Endothelial cell of umbilical vein (primary cell): ENCODE data around the gene CCDC32. TPM values are rescaled to one million over a fixed set of nuclear protein-coding genes. Genes with fewer than 3 reads are reported as not detected.

Experiments
- BruUV-seq: library from RNA; stranded (reverse); fragments of 400-500 nt; replicated peaks from 2 replicates; lab custom pipeline; 2021; lab: Mats Ljungman, UMichigan
- CTCF ChIA-PET: fragments of 300-600, 350-600 bp; sonication (Branson Sonifier 250); formaldehyde crosslinking; loops from one replicate; lab custom pipeline; 2021; ENCODE audit warnings: antibody characterized with exemption, inconsistent platforms; lab: Charles Lee
- POLR2A ChIA-PET: fragments of 300-600, 350-600 bp; sonication (Branson Sonifier 250); formaldehyde crosslinking; loops from one replicate; lab custom pipeline; 2021; ENCODE audit warnings: antibody characterized with exemption, inconsistent platforms; lab: Charles Lee
- DNase-seq: peaks from one replicate; pipeline ENCODE4 v3.0.0-alpha.2; 2011; ENCODE audit warnings: low read depth, low spot score
- FAIRE-seq: peaks from 2 replicates; lab custom pipeline; 2011; peaks lifted over from hg19 to GRCh38; lab: Jason Lieb, UNC
- H2AFZ ChIP-seq: 2 replicates; pipeline ENCODE4 v1.6.0; 2012; ENCODE audit warnings: low read depth, low read length, control low read depth, inconsistent platforms
- H3K27ac ChIP-seq: 2 replicates; pipeline ENCODE4 v1.5.1; 2011; ENCODE audit warnings: low read depth, mild to moderate bottlenecking, control low read depth, low read length, moderate library complexity; ENCODE audit not compliant: insufficient read depth
- H3K27me3 ChIP-seq, 2 experiments: 2 replicates each; pipeline versions ENCODE4 v1.6.0 to v1.6.1; 2011; ENCODE audit warnings: low read length in 2 of 2, mixed read lengths in 1 of 2; ENCODE audit not compliant: control insufficient read depth in 2 of 2, insufficient read depth in 2 of 2
- H3K36me3 ChIP-seq, 2 experiments: 2 replicates in 1 of 2; 3 replicates in 1 of 2; pipeline ENCODE4 v1.5.1; 2011; ENCODE audit warnings: low read length in 2 of 2, mild to moderate bottlenecking in 1 of 2, moderate library complexity in 1 of 2; ENCODE audit not compliant: control insufficient read depth in 2 of 2, insufficient read depth in 2 of 2; ENCODE audit errors: extremely low read depth in 1 of 2
- H3K4me1 ChIP-seq: 3 replicates; pipeline ENCODE4 v1.5.1; 2011; ENCODE audit warnings: mild to moderate bottlenecking, low read length; ENCODE audit not compliant: control insufficient read depth, insufficient read depth; ENCODE audit errors: extremely low read depth
- H3K4me2 ChIP-seq: 2 replicates; pipeline ENCODE4 v1.6.1; 2011; ENCODE audit warnings: low read length, control low read depth, mixed read lengths; ENCODE audit not compliant: insufficient read depth
- H3K4me3 ChIP-seq, 3 experiments: fragments of 200-600 bp in 1 of 3; sonication (generic), shearing (Covaris generic) in 1 of 3; replicated peaks in 1 of 3; 2 replicates each; pipeline ENCODE4 v1.5.1; 2011 to 2016; ENCODE audit warnings: control low read depth in 3 of 3, low read length in 3 of 3, mild to moderate bottlenecking in 2 of 3, inconsistent platforms in 1 of 3, low read depth in 1 of 3, moderate library complexity in 1 of 3; ENCODE audit not compliant: insufficient read depth in 1 of 3
- H3K79me2 ChIP-seq: 2 replicates; pipeline ENCODE4 v1.6.0; 2012; ENCODE audit warnings: low read length, inconsistent platforms; ENCODE audit not compliant: control insufficient read depth, insufficient read depth
- H3K9ac ChIP-seq: replicated peaks from 2 replicates; pipeline ENCODE3; 2011; ENCODE audit warnings: low read length, control low read depth; ENCODE audit not compliant: insufficient read depth; ENCODE audit errors: extremely low read depth
- H3K9me1 ChIP-seq: replicated peaks from 3 replicates; pipeline ENCODE4 v1.6.0; 2011; ENCODE audit warnings: mild to moderate bottlenecking, low read length; ENCODE audit not compliant: control insufficient read depth, insufficient read depth; ENCODE audit errors: extremely low read depth
- H3K9me3 ChIP-seq: replicated peaks from 2 replicates; pipeline ENCODE4 v1.5.1; 2012; ENCODE audit warnings: low read length, inconsistent platforms; ENCODE audit not compliant: control insufficient read depth, insufficient read depth
- H4K20me1 ChIP-seq: replicated peaks from 2 replicates; pipeline ENCODE3; 2011; ENCODE audit warnings: mild to moderate bottlenecking, low read length; ENCODE audit not compliant: control insufficient read depth, insufficient read depth; ENCODE audit errors: extremely low read depth
- EZH2 ChIP-seq: IDR thresholded peaks from 2 replicates; pipeline ENCODE4 v1.6.1; 2012; ENCODE audit warnings: borderline replicate concordance, low read depth, mild to moderate bottlenecking, moderate library complexity, low read length, inconsistent platforms; ENCODE audit not compliant: severe bottlenecking
- FOS ChIP-seq: IDR thresholded peaks from 2 replicates; pipeline ENCODE4 v1.6.1; 2011; ENCODE audit warnings: mild to moderate bottlenecking, low read length, moderate library complexity, borderline replicate concordance; ENCODE audit not compliant: insufficient read depth
- GATA2 ChIP-seq: IDR thresholded peaks from 2 replicates; pipeline ENCODE4 v1.7.0; 2011; ENCODE audit warnings: low read depth, mild to moderate bottlenecking, moderate library complexity, mixed read lengths, low read length; ENCODE audit not compliant: insufficient read length, insufficient read depth
- JUN ChIP-seq: IDR thresholded peaks from 2 replicates; pipeline ENCODE4 v1.6.1; 2011; ENCODE audit warnings: borderline replicate concordance, low read depth; ENCODE audit not compliant: insufficient read length, insufficient read depth
- MYC ChIP-seq: IDR thresholded peaks from one replicate; pipeline ENCODE4 v1.6.1; 2011; ENCODE audit warnings: mild to moderate bottlenecking, low read depth, low read length
- POLR2A ChIP-seq: IDR thresholded peaks from 2 replicates; pipeline ENCODE4 v1.6.1; 2012; ENCODE audit warnings: low read depth, mild to moderate bottlenecking, control low read depth, low read length
- POLR2AphosphoS5 ChIP-seq: IDR thresholded peaks from 2 replicates; pipeline ENCODE4 v1.6.1; 2012; ENCODE audit warnings: low read depth, mild to moderate bottlenecking, control low read depth, low read length, moderate library complexity; ENCODE audit not compliant: insufficient read depth
- dilution Hi-C: fragments of 300-500 bp; cut with MboI; formaldehyde crosslinking; loops from one replicate; pipeline ENCODE4 v1.15.0; 2019; ENCODE audit warnings: low sequenced_read_pairs; ENCODE audit not compliant: extremely low pct_ligation_motif_present
- intact Hi-C: fragments of 100-400 bp; cut with micrococcal nuclease; formaldehyde crosslinking; loops from one replicate; pipeline ENCODE4 v1.10.0; 2022
- polyA plus RNA-seq, 4 experiments: library from polyadenylated mRNA; depleted of rRNA in 3 of 4; stranded (reverse) in 3 of 4; unstranded in 1 of 4; fragments of >200 nt; gene quantifications; 2 replicates each; pipeline versions ENCODE4 v1.2.1 to v1.2.3, GENCODE V29; 2011 to 2012; ENCODE audit warnings: missing spikeins in 1 of 4
- total RNA-seq: library from RNA; stranded (reverse); gene quantifications from 2 replicates; pipeline ENCODE4 v1.2.3, GENCODE V29; 2021
- TF ChIP-seq, protein P1 (sequence below), 2 donors: IDR thresholded peaks; 1 replicate in 1 of 2; 2 replicates in 1 of 2; pipeline ENCODE4 v1.5.1; 2011; ENCODE audit warnings: low read length in 2 of 2, mild to moderate bottlenecking in 2 of 2, moderate library complexity in 2 of 2, control low read depth in 1 of 2, inconsistent platforms in 1 of 2, low read depth in 1 of 2; ENCODE audit not compliant: insufficient read depth in 1 of 2; ENCODE audit errors: extremely low read depth in 1 of 2
- TF ChIP-seq, protein P2 (sequence below): IDR thresholded peaks from 2 replicates; pipeline ENCODE4 v1.6.1; 2011; ENCODE audit not compliant: insufficient read depth, insufficient read length

The CCDC32 gene
- total and polyA plus RNA-seq, 2 donors (not counting 3 experiments of a cell fraction or from before 2014, with no cell fraction given) = 22.9 to 24.0 TPM

DNA sequence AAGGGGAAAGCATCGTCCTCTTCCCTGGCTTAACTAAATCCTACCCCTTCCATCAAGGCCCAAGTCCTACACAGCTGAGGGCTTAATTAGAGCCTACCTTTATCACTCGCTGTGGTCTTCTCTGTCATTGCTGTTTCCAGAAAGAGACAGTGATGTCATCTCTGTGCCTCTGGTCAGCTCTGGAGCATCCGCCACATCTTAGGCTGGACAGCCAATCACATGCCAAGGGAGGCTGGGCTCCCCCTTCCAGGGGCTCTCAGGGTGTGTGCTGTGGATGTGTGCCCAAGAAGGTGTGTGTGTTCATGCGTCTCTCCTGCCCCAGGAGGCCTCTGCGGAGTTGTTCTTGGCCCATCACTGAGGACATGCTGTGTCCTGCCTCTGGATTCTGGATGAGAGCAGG is 51.2 kb downstream of the CCDC32 start:
- BruUV-seq = no TSS peak
- Histone ChIP-seq H3K27ac (no peak overlapping the region), H3K9ac (no peak overlapping the region), H4K20me1 (no peaks in the 10 kb centered on the region), H3K4me2 (no peak overlapping the region), H3K4me1 (no peaks in the 10 kb centered on the region), H3K9me1 (no peaks in the 10 kb centered on the region), H3K9me3 (no peaks in the 10 kb centered on the region), H3K36me3 (no peaks in the 10 kb centered on the region), H3K27me3 (peaks cover 0 to 2% of the 10 kb centered on the region in 2 experiments), H2AFZ (no peak overlapping the region), H3K4me3 (no peak overlapping the region), H3K79me2 (no peaks in the 10 kb centered on the region)
- FAIRE-seq = no peak
- DNase-seq = no peak
- ChIA-PET CTCF (no interaction called here), POLR2A (no interaction called here)
- TF ChIP-seq EZH2 (no peak), MYC (no peak), GATA2 (no peak), JUN (no peak)
- TF ChIP-seq, protein P1, sequence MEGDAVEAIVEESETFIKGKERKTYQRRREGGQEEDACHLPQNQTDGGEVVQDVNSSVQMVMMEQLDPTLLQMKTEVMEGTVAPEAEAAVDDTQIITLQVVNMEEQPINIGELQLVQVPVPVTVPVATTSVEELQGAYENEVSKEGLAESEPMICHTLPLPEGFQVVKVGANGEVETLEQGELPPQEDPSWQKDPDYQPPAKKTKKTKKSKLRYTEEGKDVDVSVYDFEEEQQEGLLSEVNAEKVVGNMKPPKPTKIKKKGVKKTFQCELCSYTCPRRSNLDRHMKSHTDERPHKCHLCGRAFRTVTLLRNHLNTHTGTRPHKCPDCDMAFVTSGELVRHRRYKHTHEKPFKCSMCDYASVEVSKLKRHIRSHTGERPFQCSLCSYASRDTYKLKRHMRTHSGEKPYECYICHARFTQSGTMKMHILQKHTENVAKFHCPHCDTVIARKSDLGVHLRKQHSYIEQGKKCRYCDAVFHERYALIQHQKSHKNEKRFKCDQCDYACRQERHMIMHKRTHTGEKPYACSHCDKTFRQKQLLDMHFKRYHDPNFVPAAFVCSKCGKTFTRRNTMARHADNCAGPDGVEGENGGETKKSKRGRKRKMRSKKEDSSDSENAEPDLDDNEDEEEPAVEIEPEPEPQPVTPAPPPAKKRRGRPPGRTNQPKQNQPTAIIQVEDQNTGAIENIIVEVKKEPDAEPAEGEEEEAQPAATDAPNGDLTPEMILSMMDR (IDR thresholded peaks at IDR 0.05; ENCODE audit: extremely low read depth in 1 of 2, insufficient read depth in 1 of 2, low read depth in 1 of 2, low read length in 2 of 2) = no peak
- dilution Hi-C loops = no loop called here
- intact Hi-C loops = no loop called here

DNA sequence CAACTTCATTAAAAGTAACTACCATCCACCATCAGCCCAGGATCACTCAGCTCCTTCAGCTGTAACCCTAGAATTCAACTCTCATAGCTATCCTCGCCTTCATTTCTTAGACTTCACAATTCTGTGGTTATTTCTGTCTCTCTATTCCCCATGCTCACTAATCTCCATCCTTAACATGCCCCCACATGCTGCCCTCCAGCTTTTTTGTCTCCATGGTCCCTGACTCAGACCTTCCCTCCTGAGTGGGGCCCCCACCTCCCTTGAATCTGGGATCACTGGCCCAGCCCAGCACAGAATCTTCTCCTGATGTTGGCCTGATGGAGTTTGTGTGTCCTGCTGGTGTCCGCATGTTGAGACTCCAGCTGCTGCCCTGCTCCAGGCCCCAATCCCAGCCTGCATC is 52.4 kb downstream of the CCDC32 start:
- dilution Hi-C loops (no loop called here), intact Hi-C loops (no loop called here)
- no peak overlapping the region for H3K4me3 ChIP-seq
- H3K4me2 ChIP-seq = no peak overlapping the region
- TF ChIP-seq, protein P1 (IDR thresholded peaks at IDR 0.05; ENCODE audit: extremely low read depth in 1 of 2, insufficient read depth in 1 of 2, low read depth in 1 of 2, low read length in 2 of 2) = no peak
- TF ChIP-seq FOS = no peak
- TF ChIP-seq POLR2A = no peak
- TF ChIP-seq GATA2 = no peak
- TF ChIP-seq POLR2AphosphoS5 = no peak
- TF ChIP-seq, protein P2, sequence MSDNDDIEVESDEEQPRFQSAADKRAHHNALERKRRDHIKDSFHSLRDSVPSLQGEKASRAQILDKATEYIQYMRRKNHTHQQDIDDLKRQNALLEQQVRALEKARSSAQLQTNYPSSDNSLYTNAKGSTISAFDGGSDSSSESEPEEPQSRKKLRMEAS = no peak
- TF ChIP-seq EZH2 = no peak
- TF ChIP-seq JUN = no peak
- TF ChIP-seq MYC = no peak
- no TSS peak for BruUV-seq
- no peaks in the 10 kb centered on the region for H3K79me2 ChIP-seq
- no peak overlapping the region for H3K27ac ChIP-seq
- no peaks in the 10 kb centered on the region for H3K9me3 ChIP-seq
- DNase-seq (no peak), FAIRE-seq (no peak)
- H3K4me1 ChIP-seq = no peaks in the 10 kb centered on the region
- ChIA-PET CTCF (no interaction called here), POLR2A (no interaction called here)
- H3K9me1 ChIP-seq = no peaks in the 10 kb centered on the region
- no peaks in the 10 kb centered on the region for H4K20me1 ChIP-seq
- H3K36me3 ChIP-seq = no peaks in the 10 kb centered on the region
- H2AFZ ChIP-seq = no peak overlapping the region
- H3K27me3 ChIP-seq = peaks cover 0 to 2% of the 10 kb centered on the region in 2 experiments
- no peak overlapping the region for H3K9ac ChIP-seq
